LNCAP (cell line): ENCODE measurements around the gene NEK6.

ENCODE experiments used
- CTCF ChIP-seq: fragments of 450-650 bp; IDR thresholded peaks from 2 replicates; pipeline ENCODE4 v1.5.1; 2017; ENCODE audit warnings: mild to moderate bottlenecking

NEK6 gene

GRCh38 chr9:124329206-124329792 lies 71.5 kb downstream of the NEK6 start:
- no peak for TF ChIP-seq CTCF

- TF ChIP-seq CTCF: no peak
Measured at GRCh38 chr9:124330011-124330697, 72.4 kb downstream of the NEK6 start.

DNA sequence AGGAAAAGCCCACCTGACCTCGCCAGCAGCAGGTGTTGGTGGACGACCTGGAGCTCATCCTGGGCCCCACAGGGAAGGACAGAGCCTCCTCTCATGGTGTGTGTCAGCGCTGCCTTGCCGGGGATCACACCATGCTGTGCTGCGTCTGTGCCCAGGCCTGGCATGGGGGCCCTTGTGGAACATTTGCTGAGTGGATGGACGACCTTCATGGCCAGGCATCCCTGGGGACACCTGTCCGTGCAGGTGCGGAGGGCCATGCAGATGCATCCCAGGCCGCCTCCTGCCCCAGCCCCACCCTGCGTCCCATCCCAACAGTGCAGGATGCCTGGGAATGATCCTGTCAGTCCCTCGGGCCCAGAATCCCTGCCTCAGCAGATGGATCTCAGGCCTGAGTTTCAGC lies 73.8 kb downstream of the NEK6 start:
- TF ChIP-seq CTCF: no peak

GRCh38 chr9:124332361-124333202 lies 74.8 kb downstream of the NEK6 start:
- TF ChIP-seq CTCF: no peak

DNA sequence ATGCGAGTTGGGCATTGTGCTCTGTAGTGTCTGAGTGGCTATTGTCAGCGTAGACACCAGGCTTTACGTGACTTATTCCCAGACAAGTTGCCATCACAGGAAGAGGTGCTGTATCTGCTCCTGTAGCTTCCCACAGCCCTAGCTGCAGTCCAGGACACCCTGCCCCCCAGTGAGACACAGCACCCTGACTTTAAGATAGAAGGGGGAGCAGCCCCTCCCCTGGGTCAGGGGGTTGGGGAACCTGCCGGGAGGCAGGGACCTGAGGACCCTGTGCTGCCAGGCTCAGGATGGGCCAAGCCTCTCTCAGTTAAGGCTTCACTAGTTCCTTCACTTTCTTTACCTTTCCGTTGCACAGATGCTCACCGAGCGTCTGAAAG lies 75.4 kb downstream of the NEK6 start:
- no peak for TF ChIP-seq CTCF

DNA sequence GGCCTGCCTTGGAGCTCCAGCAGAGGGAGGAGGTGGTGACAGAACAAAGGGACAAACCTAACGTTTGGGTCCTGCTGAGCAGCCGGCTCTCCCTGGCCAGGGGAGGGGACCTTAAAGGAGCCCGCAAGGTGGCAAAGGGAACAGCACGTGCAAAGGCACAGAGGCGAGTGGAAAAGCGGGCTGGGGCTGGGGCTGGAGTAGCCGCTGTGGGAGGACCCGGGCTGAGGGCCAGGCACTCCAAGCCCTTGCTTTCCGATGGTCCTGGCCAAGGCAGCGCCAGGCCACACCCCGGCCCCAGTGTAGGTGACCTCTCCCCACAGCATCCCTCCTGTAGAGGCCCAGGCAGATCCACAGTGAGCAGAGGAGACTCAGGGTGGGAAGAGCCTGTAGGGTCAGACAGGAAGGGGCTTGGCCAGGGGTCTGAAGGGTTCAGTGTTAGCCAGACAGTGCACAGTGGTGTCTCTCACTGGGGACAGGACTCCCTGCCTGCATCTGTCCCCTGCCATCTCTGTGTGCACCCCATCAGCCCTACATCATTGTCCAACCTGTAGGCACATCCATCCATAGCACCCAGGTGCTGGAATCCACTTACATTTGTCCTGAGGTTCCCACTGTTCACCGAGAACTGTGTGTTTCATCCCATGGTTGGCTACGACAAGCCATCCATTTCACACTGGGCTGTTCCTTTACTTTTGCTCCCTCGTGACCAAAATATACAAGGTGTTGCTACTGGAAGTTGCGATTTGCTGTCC lies 77.0 kb downstream of the NEK6 start:
- no peak for TF ChIP-seq CTCF

- no peak for TF ChIP-seq CTCF
Measured at GRCh38 chr9:124335320-124335707, 77.6 kb downstream of the NEK6 start.
